Stimulated activated CD8-positive, alpha-beta memory T cell treated with anti-CD3 and anti-CD28 coated beads, Interleukin-12 subunit alpha, Interleukin-12 subunit beta, amount 100 ng/mL, for 24 hours (primary cell): Measurements from ENCODE around the gene THSD4.
"Not testable (repeated sequence)": the region's sequence is repeated elsewhere in the genome, so short reads cannot be mapped to it uniquely, and the experiment has no call there.

Experiments used
- DNase-seq: peaks from one replicate; pipeline ENCODE4 v3.0.0-alpha.2; 2020; ENCODE audit errors: extremely low read depth

THSD4 gene

DNA sequence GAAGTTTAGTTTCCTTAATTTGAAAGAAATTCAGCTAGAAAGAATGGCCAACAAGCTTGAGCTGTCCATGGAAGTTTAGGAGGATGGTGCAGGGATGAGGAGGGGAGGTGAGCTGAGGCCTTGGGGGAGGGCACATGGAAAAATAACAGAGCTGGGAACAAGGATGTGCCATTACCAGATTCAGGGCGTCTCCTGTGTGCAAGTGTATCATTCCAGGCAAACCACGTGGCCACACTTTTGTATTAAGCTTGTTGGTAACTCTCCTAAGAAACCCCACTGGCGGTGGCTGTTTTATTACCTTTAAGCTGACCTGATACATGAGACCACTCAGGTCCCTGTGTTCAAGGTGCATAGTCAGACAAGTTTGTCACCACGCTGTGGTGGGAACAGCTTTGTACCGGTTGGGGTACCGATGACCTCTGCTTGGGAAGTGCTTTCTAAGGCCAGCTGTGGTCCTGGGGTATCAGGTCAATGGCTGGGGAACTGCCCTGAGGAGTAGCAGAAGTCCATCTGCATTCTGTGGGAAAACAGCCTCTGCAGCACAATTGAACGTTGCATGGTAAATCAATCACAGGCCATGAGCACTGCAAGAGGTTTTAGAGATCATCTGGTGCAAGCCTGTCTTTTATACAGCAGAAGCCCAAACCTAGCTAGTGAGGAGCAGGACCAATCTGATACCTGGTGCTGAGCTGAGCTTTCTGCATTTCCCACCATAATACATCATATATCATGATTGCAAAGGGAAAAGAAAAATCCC, 235.5 kb downstream of the THSD4 start:
- DNase-seq = no peak

GRCh38 chr15:71352125-71352524, 236.9 kb downstream of the THSD4 start:
- no peak for DNase-seq

DNA sequence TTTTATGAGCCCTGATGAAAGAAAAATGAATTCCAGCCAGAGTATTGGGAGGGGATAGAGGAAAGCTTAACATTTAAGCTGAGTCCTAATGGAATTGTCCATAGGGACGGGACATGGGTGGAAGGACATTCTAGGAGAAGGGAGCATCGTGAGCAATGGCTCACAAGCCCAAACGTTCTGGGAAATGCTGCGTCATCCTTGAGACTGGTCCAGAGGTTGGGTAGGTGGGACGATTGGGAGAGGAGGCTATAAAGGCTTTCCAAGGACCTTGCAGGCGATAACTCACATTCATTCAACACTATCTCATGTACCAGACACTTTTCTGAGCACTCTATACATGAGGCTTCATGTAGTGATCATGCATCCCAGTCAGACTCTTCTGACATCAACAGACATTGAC, 237.5 kb downstream of the THSD4 start:
- DNase-seq = no peak

- DNase-seq = no peak
Observed at GRCh38 chr15:71353171-71353570, 237.9 kb downstream of the THSD4 start.

- DNase-seq = no peak
Observed at GRCh38 chr15:71355268-71355667, 240.0 kb downstream of the THSD4 start.

GRCh38 chr15:71357321-71357732, 242.1 kb downstream of the THSD4 start:
- no peak for DNase-seq

DNA sequence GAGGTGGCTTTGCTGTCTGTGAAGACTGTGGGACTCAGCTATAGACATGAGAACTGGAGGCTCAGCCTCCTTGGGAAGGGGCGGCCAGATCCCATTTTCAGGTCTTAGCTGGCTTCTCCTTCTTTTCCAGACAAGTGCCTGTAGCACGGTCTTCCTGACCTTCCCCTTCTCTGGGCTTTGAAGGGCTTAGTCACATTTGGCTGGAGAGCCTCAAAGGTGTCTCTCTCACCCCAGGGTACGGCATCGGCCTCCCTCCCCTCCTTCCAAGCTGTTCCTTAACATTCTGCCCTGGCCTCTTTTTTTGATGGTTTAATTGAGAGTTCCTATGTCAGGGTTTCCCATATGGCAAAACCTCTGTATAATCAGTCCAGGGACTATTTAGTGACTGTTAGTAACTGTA, 242.7 kb downstream of the THSD4 start:
- DNase-seq = no peak

DNA sequence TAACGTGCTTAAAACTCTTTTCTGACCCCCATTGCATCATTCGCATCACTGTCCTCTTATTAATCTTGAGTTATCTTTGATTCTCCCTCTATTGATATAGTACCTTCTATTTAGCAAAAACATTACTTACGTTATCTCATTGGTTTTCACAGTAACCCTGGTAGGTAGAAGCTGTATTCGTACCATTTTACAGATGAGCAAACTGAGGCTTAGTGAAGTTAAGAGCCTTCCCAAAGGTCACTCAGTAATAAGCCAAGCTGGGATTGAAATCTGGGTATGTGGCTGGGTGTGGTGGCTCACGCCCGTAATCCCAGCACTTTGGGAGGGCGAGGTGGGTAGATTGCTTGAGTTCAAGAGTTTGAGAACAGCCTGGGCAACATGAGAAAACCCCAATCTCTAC, 244.0 kb downstream of the THSD4 start:
- DNase-seq = no peak

GRCh38 chr15:71362556-71362955, 247.3 kb downstream of the THSD4 start:
- no peak for DNase-seq

DNA sequence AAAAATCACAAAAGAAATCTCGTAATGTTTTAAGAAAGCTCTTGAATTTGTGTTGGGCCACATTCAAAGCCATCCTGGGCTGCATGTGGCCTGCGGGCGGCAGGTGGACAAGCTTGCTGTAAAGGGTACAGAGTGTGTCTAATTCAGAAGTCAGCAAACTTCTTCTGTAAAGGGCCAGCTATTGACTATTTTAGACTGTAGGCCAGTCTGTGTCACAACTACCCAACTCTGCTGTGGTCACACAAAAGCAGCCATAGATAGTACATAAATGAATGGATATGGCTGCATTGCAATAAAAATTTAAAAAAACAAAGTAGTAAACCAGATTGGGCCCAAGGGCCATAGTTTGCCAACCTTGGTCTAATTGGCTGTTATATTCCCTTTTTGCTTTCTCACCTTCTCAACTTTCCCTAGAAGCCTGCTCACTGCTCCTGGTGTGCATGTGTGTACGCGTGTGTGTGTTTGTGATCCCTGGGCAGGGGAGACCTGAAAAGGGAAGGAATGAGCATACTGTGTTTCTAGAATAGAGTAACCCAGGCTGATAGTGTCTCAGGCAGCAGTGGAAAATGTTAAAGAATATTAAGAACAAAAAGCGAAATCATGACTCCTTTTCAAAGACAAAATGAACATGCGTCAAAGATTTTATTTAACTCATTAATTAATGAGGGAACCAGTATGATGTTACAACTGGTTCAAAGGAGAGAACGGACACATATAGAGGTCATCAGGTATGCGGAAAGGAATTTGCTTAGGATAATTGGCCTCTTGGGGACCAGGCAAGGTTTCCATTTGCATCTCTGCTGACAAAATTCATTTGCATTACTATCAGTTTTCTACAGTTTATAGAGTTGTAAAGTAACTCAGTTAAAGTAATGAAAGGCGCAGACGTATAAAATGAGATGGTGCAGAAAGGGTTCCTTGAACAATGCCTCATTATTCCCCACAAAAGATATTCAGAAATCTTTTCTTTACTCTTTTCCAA, 248.0 kb downstream of the THSD4 start:
- no peak for DNase-seq

DNA sequence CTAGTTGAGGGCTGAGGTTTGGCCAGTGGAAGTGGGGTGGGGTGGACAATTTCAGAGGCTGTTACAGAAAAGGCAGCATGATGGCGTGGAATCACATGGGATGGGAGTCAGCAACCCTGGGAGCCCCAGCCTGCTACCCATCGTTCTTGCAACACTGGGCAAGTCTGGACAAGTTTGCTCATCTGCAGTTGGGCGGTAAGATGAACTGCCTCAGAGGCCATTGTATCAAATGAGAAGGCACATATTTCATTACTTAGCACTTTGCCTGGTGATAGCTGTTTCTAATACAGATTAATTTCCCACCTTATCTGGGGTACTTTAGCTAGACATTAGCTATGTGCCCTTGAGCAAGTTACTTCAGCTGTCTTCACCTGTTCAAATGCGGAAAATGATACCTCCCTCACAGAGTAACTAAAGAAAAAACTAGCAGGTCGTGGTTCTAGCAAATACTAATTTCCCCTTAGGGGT, 248.9 kb downstream of the THSD4 start:
- DNase-seq = no peak

DNA sequence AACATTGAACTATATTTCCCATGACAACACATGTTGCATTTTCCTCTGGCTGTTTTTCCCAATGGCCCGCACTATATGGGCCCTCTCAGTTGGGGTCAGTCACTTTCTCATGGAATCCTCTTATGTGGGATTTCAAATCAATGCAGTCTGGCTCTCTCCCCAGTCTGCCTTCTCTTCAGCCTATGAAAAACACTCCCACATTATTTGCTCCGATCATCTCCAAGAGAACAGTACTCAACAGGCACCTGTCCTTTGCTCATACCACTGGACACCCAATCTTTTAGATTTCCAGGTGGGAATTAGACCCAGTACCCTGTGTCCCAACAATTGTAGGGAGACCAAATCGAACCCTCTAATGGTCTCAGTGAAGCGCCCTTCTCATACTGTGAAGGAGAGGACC, 251.3 kb downstream of the THSD4 start:
- no peak for DNase-seq

DNA sequence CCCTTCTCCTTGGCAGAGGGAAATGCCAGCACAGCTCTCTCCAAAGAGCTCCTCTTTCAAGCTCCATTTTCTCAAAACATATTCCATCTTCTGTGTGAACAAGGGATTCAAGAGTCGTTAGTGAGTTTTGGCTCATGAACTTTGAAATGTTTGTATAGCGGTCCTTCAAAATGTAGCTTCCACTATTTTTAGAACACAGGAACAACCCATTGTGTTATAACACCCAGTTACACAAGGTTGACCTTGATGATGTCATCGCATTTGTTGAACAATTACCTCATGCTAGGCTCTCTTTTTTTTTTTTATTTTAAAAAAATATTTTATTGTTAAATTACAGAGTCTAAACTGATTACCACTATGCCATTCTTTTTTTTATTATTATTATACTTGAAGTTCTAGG, 251.7 kb downstream of the THSD4 start:
- DNase-seq = no peak

GRCh38 chr15:71367737-71368136, 252.5 kb downstream of the THSD4 start:
- DNase-seq = not testable (repeated sequence)

DNA sequence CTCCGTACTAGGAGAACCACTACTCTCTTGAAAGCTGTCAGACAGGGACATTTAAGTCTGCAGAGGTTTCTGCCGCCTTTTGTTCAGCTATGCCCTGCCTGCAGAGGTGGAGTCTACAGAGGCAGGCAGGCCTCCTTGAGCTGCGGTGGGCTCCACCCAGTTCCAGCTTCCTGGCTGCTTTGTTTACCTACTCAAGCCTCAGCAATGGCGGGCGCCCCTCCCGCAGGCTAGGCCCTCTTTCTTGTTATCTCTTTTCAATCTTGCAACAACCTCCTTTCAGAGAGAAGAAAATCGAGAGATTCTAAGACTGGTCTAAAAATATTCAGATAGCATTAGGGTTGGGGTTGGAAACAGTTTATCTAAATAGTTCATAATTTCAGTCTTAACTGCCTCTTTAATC, 257.5 kb downstream of the THSD4 start:
- DNase-seq = not testable (repeated sequence)

GRCh38 chr15:71373917-71374316, 258.6 kb downstream of the THSD4 start:
- DNase-seq = no peak

GRCh38 chr15:71374607-71375352, 259.5 kb downstream of the THSD4 start:
- no peak for DNase-seq

DNA sequence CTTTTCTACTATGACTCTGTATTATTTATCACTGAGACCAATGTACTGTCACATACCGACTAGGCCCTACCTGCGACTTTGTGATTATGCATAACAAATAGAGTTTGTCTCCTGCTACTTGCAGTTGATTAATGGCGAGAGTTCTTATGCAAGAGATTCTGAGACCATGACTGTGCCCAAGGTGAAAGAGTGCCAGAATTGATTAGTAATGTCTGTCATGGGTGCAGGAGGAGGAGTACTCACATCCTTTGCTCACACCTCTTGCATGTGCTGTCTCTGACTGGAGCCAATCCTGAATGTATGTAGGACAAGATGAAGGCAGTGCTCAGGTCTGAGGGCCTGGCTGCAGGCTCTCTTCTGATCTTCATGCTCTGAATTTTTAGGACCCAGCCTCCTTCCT, 260.7 kb downstream of the THSD4 start:
- no peak for DNase-seq

DNA sequence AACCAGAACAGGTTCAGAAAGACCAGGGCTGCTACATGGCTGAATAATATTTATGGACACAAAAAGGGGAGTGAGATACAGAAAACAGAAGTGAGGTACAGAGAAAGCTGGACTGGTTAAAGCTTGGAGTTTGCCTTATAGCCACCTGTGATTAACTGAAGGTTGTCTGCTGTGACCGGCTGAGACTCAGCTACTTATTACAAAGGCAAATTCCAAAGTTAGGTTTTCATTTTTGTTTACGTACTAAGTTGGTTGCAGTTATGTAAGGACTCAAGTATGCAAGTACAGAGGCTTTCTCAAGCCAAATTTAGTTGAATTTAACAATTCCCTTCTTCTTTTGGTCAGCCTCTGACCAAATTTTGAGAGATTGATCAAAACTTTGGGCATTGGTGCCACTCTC, 264.6 kb downstream of the THSD4 start:
- no peak for DNase-seq

DNA sequence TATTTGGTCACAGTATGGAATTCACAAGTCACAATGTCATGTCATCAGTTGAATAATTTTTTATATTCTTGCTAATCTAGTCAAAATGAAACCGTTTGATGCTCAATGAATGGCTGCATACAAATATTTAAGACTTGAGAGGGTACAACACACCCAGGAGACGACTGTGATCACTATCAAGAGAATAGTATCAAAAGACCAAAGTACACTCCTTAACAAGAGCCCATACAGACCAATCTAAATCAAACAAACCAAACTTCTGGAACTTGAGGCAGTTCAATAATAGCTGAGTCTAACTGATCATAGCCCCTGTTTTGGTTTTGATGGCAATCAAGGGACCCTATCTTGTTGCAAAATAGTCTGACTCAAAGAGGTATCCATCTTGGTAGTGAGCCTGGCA, 265.1 kb downstream of the THSD4 start:
- DNase-seq = no peak

GRCh38 chr15:71384501-71384900, 269.2 kb downstream of the THSD4 start:
- DNase-seq = no peak

DNA sequence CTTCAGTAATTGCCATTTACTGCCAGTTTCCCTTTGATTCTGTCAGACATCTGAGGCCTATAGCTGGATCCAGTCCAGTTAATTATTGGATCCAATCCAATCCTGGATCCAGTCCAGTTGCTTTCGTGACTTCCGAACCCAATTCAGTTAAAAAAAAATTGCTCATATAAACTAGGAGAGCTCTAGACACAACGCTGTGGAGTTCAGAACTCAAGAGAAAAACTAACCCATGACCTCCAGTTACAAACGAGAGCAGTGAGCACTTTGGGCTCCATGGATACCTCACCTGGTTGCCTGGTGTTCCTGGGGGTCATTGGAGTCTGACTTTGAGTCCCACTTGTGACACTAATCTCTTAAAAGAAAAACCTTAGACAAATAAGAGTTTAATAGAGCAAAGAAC, 269.8 kb downstream of the THSD4 start:
- no peak for DNase-seq
